OCI-LY7 (cell line): Measurements from ENCODE around the gene ARMC5. TPM values are rescaled to one million over a fixed set of nuclear protein-coding genes. Genes with fewer than 3 reads are reported as not detected.

ENCODE experiments used
- BruUV-seq: library from RNA; stranded (reverse); fragments of 400-500 nt; replicated peaks from 2 replicates; lab custom pipeline; 2021; lab: Mats Ljungman, UMichigan
- CTCF ChIA-PET: fragments of 300-600 bp; sonication (Branson Sonifier 250); formaldehyde crosslinking; loops from one replicate; lab custom pipeline; 2022; ENCODE audit warnings: antibody characterized with exemption; ENCODE audit not compliant: unreplicated experiment; lab: Charles Lee
- POLR2A ChIA-PET: fragments of 300-600 bp; sonication (Branson Sonifier 250); formaldehyde crosslinking; loops from one replicate; lab custom pipeline; 2022; ENCODE audit warnings: antibody characterized with exemption; lab: Charles Lee
- DNase-seq: peaks from one replicate; pipeline ENCODE4 v3.0.0-alpha.2; 2015; ENCODE audit warnings: low spot score
- H2AFZ ChIP-seq: fragments of 200-600 bp; sonication (generic), shearing (Covaris generic); 2 replicates; pipeline ENCODE4 v1.6.1; 2014; ENCODE audit warnings: mild to moderate bottlenecking, antibody characterized with exemption, low read length, moderate library complexity
- H3K27ac ChIP-seq: fragments of 200-600 bp; sonication (generic); 2 replicates; pipeline ENCODE4 v1.5.1; 2014; ENCODE audit warnings: mixed run types, low read depth, mild to moderate bottlenecking, moderate library complexity, low read length, inconsistent platforms; ENCODE audit not compliant: poor library complexity, severe bottlenecking
- H3K36me3 ChIP-seq: fragments of 200-600 bp; sonication (generic); 2 replicates; pipeline ENCODE4 v1.6.1; 2014; ENCODE audit warnings: mild to moderate bottlenecking, antibody characterized with exemption, low read length, moderate library complexity, mixed read lengths; ENCODE audit not compliant: insufficient read depth
- H3K4me1 ChIP-seq: fragments of 200-600 bp; sonication (generic); 2 replicates; pipeline ENCODE4 v1.5.1; 2014; ENCODE audit warnings: mild to moderate bottlenecking, low read length; ENCODE audit not compliant: insufficient read depth, poor library complexity, severe bottlenecking
- H3K4me2 ChIP-seq: fragments of 200-600 bp; sonication (generic); 2 replicates; pipeline ENCODE4 v1.6.1; 2014; ENCODE audit warnings: mild to moderate bottlenecking, low read length
- H3K4me3 ChIP-seq: fragments of 200-600 bp; sonication (generic); 2 replicates; pipeline ENCODE4 v1.5.1; 2014; ENCODE audit warnings: mild to moderate bottlenecking, low read depth, low read length; ENCODE audit not compliant: poor library complexity, severe bottlenecking
- H3K79me2 ChIP-seq: fragments of 200-600 bp; sonication (generic); 2 replicates; pipeline ENCODE4 v1.6.1; 2016; ENCODE audit warnings: low read depth, mild to moderate bottlenecking, low read length, moderate library complexity, mixed read lengths; ENCODE audit not compliant: insufficient read depth
- H3K9me2 ChIP-seq: fragments of 200-600 bp; sonication (generic); 2 replicates; pipeline ENCODE4 v1.6.1; 2016; ENCODE audit warnings: mild to moderate bottlenecking, low read length, mixed read lengths; ENCODE audit not compliant: insufficient read depth
- H3K9me3 ChIP-seq: fragments of 200-600 bp; sonication (generic); 2 replicates; pipeline ENCODE4 v1.6.1; 2014; ENCODE audit warnings: mild to moderate bottlenecking, mixed run types, low read length, mixed read lengths
- H4K20me1 ChIP-seq: fragments of 200-600 bp; sonication (generic); 2 replicates; pipeline ENCODE4 v1.6.1; 2014; ENCODE audit warnings: mild to moderate bottlenecking, antibody characterized with exemption, low read length, moderate library complexity, mixed read lengths; ENCODE audit not compliant: insufficient read depth
- EZH2phosphoT487 ChIP-seq: fragments of 200-600 bp; sonication (generic); IDR thresholded peaks from 2 replicates; pipeline ENCODE4 v1.6.1; 2018; ENCODE audit warnings: low read depth, borderline replicate concordance, mild to moderate bottlenecking, mixed run types, antibody characterized with exemption, low read length, moderate library complexity, mixed read lengths
- intact Hi-C: fragments of 100-400 bp; cut with micrococcal nuclease; formaldehyde crosslinking; loops from one replicate; pipeline ENCODE4 v1.10.0; 2022; ENCODE audit not compliant: unreplicated experiment
- total RNA-seq, 2 experiments: library from RNA; depleted of rRNA in 1 of 2; stranded (reverse); fragments of >200 nt in 1 of 2; shearing (Covaris generic) in 1 of 2; gene quantifications; 2 replicates each; pipeline ENCODE4 v1.2.3, GENCODE V29; 2014 to 2022
- TF ChIP-seq, protein P1 (sequence below): fragments of 200-600 bp; sonication (generic); conservative IDR thresholded peaks from 2 replicates; pipeline ENCODE4 v1.5.1; 2014; ENCODE audit warnings: mild to moderate bottlenecking, antibody characterized with exemption, low read length, moderate library complexity, mixed read lengths

The ARMC5 gene
- total RNA-seq, 2 experiments from 2014 or later = 6.4 to 8.8 TPM

DNA sequence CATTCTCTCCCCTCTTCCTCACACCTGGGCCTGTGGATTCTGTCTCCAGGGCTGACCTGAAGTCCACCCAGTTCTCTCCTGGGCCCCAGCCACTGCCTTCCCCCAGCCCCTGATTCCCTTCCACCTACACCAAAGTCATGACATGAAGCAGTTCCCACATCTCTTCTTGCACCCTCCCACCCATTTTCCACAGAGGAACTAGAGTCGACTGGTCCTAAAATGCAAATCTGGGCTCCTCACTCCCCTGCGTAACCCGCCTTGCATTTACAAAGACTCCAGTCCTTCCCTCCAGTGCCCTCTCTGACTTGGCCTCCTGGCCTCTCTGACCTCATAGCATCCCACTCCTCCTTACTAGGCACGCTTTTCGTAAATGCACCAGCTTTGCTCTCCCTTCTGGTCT lies 45.9 kb upstream of the ARMC5 start:
- ChIA-PET POLR2A (no interaction called here), CTCF (no interaction called here)
- H3K4me3 ChIP-seq = no peak overlapping the region

DNA sequence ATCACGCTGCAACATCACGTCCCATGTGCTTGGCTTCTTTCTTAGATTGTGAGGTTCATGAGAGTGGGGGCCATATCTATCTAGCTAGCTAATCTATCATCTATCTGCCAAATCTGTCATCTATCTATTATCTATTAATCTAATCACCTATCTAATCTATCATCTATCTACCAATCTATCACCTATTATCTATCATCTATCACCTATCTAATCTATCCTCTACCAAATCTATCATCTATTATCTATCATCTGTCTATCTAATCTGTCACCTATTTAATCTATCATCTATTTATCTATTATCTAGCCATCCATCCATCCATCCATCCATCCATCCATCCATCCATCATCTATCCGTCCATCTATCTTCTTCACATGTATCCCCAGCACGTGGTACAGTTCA lies 45.4 kb upstream of the ARMC5 start:
- Histone ChIP-seq H3K9me2 (no peaks in the 10 kb centered on the region), H3K4me3 (no peak overlapping the region), H4K20me1 (no peaks in the 10 kb centered on the region), H3K4me2 (no peak overlapping the region), H3K79me2 (no peaks in the 10 kb centered on the region), H3K27ac (no peak overlapping the region), H3K36me3 (no peaks in the 10 kb centered on the region), H3K9me3 (no peaks in the 10 kb centered on the region), H3K4me1 (no peaks in the 10 kb centered on the region), H2AFZ (no peak overlapping the region)
- intact Hi-C loops = no loop called here
- TF ChIP-seq, protein P1, sequence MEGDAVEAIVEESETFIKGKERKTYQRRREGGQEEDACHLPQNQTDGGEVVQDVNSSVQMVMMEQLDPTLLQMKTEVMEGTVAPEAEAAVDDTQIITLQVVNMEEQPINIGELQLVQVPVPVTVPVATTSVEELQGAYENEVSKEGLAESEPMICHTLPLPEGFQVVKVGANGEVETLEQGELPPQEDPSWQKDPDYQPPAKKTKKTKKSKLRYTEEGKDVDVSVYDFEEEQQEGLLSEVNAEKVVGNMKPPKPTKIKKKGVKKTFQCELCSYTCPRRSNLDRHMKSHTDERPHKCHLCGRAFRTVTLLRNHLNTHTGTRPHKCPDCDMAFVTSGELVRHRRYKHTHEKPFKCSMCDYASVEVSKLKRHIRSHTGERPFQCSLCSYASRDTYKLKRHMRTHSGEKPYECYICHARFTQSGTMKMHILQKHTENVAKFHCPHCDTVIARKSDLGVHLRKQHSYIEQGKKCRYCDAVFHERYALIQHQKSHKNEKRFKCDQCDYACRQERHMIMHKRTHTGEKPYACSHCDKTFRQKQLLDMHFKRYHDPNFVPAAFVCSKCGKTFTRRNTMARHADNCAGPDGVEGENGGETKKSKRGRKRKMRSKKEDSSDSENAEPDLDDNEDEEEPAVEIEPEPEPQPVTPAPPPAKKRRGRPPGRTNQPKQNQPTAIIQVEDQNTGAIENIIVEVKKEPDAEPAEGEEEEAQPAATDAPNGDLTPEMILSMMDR = no peak
- no peak for TF ChIP-seq EZH2phosphoT487
- POLR2A ChIA-PET = no interaction called here
- CTCF ChIA-PET = no interaction called here
- no peak for DNase-seq
- no TSS peak for BruUV-seq

More for the DNA sequence above, 45.9 kb upstream of the ARMC5 start:
- TF ChIP-seq, protein P1 = no peak
- TF ChIP-seq EZH2phosphoT487 = no peak
- Histone ChIP-seq H3K79me2 (no peaks in the 10 kb centered on the region), H3K36me3 (no peaks in the 10 kb centered on the region), H3K9me2 (no peaks in the 10 kb centered on the region), H3K27ac (no peak overlapping the region), H4K20me1 (no peaks in the 10 kb centered on the region), H3K4me1 (no peaks in the 10 kb centered on the region), H3K9me3 (no peaks in the 10 kb centered on the region), H2AFZ (no peak overlapping the region), H3K4me2 (no peak overlapping the region)
- no peak for DNase-seq
- no TSS peak for BruUV-seq
- intact Hi-C loops = no loop called here

DNA sequence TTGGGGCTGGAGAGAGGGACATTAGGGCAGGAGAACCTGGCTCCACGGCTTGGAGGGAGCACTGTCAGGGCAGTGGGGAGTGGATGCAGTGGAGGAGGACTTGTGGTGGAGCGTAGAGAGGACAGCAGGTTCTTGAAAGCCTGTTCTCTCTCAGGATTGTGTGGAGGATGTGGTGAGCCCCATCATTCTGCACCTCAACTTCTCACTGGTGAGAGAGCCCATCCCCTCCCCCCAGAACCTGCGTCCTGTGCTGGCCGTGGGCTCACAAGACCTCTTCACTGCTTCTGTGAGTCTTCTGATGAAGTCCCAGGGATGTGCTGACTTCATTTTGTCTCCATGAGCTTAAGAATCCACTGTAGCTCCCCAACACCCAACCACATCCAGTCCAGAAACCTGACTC lies 44.6 kb upstream of the ARMC5 start:
- intact Hi-C loops = no loop called here
- no TSS peak for BruUV-seq
- H3K27ac ChIP-seq = no peak overlapping the region
- TF ChIP-seq EZH2phosphoT487 = no peak
- TF ChIP-seq, protein P1 = no peak
- no peaks in the 10 kb centered on the region for H3K36me3 ChIP-seq
- no peaks in the 10 kb centered on the region for H3K9me3 ChIP-seq
- no peaks in the 10 kb centered on the region for H3K79me2 ChIP-seq
- POLR2A ChIA-PET = interaction anchor here (0.6 kb wide), 1 partner anchor 12 kb away, joined by 4 read pairs; no protein-coding TSS in a partner anchor
- no peak overlapping the region for H3K4me3 ChIP-seq
- CTCF ChIA-PET = no interaction called here
- no peaks in the 10 kb centered on the region for H3K9me2 ChIP-seq
- H3K4me2 ChIP-seq = no peak overlapping the region
- no peaks in the 10 kb centered on the region for H3K4me1 ChIP-seq
- no peak overlapping the region for H2AFZ ChIP-seq
- DNase-seq = no peak
- no peaks in the 10 kb centered on the region for H4K20me1 ChIP-seq
